IMR-90 (cell line): ENCODE measurements around the gene RMI2.

Experiments
- BHLHE40 ChIP-seq: fragments of 150-350 bp; IDR thresholded peaks from 2 replicates; pipeline ENCODE4 v1.6.1; 2016; ENCODE audit warnings: mild to moderate bottlenecking, low read depth, low read length
- CTCF ChIP-seq: conservative IDR thresholded peaks from 2 replicates; pipeline ENCODE4 v1.5.1; 2012; ENCODE audit warnings: mild to moderate bottlenecking, low read depth, low read length, improper control_type of control experiment
- FOS ChIP-seq: fragments of 150-350 bp; IDR thresholded peaks from 2 replicates; pipeline ENCODE4 v1.6.1; 2016; ENCODE audit warnings: low read depth, low read length
- MAZ ChIP-seq: IDR thresholded peaks from 2 replicates; pipeline ENCODE4 v1.6.1; 2012; ENCODE audit warnings: low read depth, mild to moderate bottlenecking, low read length, improper control_type of control experiment, moderate library complexity, borderline replicate concordance
- NFE2L2 ChIP-seq: fragments of 150-350 bp; IDR thresholded peaks from 2 replicates; pipeline ENCODE4 v1.6.1; 2016; ENCODE audit warnings: low read depth, mild to moderate bottlenecking, low read length
- POLR2A ChIP-seq: IDR thresholded peaks from 2 replicates; pipeline ENCODE4 v1.6.1; 2012; ENCODE audit warnings: mild to moderate bottlenecking, low read depth, low read length
- RCOR1 ChIP-seq: IDR thresholded peaks from 2 replicates; pipeline ENCODE4 v1.6.1; 2012; ENCODE audit warnings: mild to moderate bottlenecking, low read length, improper control_type of control experiment; ENCODE audit not compliant: insufficient replicate concordance
- RFX5 ChIP-seq: IDR thresholded peaks from 2 replicates; pipeline ENCODE4 v1.8.0; 2012; ENCODE audit warnings: low read depth, mild to moderate bottlenecking, low read length, moderate library complexity
- SMC3 ChIP-seq: fragments of 150-350 bp; IDR thresholded peaks from 2 replicates; pipeline ENCODE4 v1.6.1; 2016; ENCODE audit warnings: low read depth, mild to moderate bottlenecking, antibody characterized with exemption, low read length, moderate library complexity

- TF ChIP-seq RCOR1 (no peak), CTCF (no peak), POLR2A (no peak), RFX5 (no peak), MAZ (no peak), BHLHE40 (no peak), SMC3 (no peak), FOS (no peak), NFE2L2 (no peak)
Observed at GRCh38 chr16:11361701-11362451, 16.6 kb downstream of the RMI2 start.
